Bone marrow (tissue), 2 donors: Measurements from ENCODE around the gene EIF5A.

Experiments
- DNase-seq, 2 donors: peaks; one replicate each; lab custom pipeline; 2025; lab: John Stamatoyannopoulos, UW

The EIF5A gene

GRCh38 chr17:7313088-7313889 is 5.9 kb downstream of the EIF5A start:
- DNase-seq, result no peak

GRCh38 chr17:7313890-7314718 is 6.7 kb downstream of the EIF5A start:
- no peak for DNase-seq

- peak; percentile 67 to 80 for DNase-seq
Observed at GRCh38 chr17:7314719-7315569, 7.5 kb downstream of the EIF5A start, which contains the start of gene GPS2. TSS of gene GPS2 (minus strand) at chr17:7315360. CDS start at chr17:7315052, 308 bp downstream.

DNA sequence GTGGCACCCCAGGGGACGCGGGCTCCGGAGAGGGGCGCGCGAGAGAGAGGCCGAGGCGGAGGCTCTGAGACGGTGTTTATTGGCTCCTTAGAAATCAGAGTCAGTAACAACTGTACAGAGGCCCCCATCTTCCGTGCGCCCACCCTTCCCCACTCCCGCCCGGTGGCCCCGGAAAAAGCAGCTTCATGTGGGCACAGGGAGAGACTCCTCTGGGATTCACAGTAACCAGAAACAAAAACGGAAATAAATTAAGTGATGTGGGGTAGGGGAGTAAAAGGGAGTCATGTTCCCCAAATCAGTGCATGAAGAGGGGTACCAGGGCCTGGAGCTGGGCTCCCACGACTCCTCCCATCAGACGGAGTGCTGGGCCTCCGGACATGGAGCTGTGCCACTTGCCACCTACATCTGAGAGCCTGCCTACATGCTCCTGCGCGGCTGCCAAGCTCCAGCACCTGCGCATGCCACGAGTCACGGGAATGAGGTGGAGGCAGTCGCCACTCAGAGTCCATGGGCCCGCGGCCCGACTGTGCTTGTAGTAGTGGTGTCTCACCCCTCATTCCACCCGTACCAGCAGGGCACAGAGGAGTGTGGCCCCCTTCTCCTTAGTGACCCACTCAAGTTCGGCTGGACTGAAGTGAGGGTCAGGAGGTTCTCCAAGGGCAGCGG is 8.3 kb downstream of the EIF5A start:
- no peak for DNase-seq

DNA sequence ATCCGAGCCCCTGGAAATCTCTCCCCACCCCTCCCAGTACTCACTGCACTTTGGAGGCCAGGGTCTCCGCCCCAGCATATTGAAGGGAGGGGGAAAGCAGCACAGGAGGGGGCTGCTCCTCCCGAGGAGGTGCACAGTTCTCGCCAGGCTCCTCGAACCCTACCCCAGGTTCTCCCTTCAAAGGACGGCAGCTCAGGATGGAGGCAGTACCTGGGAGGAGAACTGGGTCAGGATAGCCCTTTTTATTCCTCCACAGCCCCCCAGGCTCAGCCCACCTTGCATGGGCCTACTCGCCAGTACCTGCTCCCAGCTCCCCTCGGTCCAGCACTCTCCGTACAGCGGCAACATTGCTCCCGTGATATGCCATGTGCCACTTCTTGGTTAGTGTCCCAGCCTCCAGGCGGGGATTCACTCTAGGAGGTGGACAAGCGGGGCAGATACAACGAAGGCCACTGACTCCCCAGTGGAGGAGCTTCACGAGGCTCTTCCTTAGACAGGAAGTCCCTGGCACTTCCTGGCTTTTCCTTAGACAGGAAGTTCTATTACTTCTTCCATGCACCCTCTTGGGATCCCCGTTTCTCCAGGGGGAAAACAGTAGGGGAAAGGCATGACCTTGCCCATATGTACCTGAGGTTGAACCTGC is 9.9 kb downstream of the EIF5A start:
- DNase-seq, result no peak

DNA sequence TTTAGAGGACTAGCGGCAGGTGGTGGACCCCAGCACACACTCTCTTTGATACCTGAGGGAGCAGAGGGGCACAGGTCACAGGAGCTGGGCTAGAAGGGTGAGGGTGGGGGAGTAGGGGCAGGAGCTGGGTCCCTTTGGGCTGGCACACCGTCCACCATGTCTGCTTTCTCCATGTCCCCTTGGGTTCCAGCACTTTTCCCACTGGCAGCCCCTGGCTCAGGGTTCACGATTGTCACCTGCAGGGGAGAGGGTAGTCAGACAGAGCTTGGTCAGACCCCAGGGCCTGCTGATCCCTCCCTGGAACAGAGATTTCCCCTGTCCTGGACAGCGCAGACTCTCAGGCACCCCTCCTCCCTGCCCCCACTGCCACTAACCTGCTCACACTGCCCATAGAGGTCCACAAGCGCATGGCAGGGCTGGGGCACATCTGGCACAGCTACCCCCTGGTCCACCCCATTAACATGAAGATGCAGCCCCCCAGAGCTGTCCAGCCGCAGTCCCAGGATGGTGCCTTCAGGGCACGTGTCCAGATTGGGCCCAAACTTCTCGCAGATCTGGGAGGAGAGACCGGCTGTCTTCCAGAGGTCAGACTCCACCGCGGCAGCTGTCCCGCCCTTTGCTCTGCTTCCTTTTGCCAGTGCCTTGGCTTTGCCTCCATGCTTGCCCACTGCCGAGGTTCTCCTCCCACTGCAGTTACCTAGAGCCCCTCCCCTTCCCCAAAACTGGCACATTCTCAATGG is 10.9 kb downstream of the EIF5A start:
- no peak for DNase-seq

- DNase-seq, result no peak
Observed at GRCh38 chr17:7321466-7321865, 14.0 kb downstream of the EIF5A start.

- DNase-seq, result no peak
Observed at GRCh38 chr17:7322520-7323194, 15.2 kb downstream of the EIF5A start.

GRCh38 chr17:7323731-7324437 is 16.5 kb downstream of the EIF5A start:
- peak; percentile 7 to 29 for DNase-seq

DNA sequence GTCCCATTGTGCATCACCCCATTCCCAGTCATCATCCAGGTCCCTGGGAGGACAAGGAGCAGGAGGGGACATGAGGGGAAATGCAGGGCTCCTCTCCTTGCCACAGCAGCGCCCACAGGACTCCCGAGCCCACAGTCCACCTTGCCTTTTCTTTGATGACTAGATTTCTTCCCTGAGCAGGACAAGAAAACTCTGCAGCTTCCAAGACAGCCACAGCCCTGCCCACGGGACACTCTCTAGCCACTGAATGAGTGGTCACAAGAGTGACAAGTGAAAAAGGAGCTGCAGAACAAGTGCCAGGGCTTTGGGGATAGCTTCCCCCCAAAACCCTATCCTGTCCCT is 17.0 kb downstream of the EIF5A start:
- no peak for DNase-seq

GRCh38 chr17:7325031-7325528 is 17.7 kb downstream of the EIF5A start:
- DNase-seq, result no peak

- DNase-seq, result no peak
Observed at GRCh38 chr17:7326186-7326585, 18.8 kb downstream of the EIF5A start.

DNA sequence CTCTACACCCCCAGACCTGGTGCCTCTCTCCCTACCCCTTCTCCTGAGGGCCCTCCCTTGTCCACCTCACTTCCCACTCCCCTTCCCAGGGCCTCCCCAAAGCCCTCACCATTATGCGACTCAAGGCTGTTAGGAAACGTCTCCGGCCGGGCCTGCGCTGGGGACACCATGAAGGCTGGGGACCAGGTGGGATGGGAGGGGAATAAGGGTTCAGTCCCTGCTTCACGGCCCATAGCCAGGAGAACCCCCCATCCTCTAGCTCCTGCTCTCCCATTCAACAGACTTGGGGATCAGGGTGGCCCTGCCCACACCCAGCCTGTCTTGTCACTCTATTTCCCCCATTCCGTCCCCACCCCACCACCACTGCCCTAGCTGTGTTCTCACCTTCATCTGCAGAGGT is 19.6 kb downstream of the EIF5A start:
- DNase-seq, result no peak

GRCh38 chr17:7327501-7327900 is 20.1 kb downstream of the EIF5A start:
- DNase-seq, result no peak

DNA sequence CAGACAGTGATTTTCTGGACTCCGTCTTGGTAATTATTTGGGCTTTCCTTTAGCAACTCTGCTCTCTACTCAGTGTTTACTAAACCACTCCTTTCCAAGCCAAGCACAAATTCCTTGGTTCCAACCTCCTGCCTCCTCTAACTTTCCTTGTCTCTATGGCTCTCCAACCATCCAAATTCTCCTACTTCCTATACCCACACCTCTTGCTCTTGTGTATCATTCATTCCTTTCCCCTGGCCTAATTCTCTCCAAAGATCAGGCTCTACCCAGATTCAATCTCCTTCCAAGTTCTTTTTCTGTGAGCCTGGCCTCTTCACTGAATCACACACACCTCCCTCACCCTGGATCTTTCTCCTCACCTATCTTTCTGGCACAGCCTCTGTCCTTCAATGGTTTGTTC is 20.6 kb downstream of the EIF5A start:
- DNase-seq, result no peak

DNA sequence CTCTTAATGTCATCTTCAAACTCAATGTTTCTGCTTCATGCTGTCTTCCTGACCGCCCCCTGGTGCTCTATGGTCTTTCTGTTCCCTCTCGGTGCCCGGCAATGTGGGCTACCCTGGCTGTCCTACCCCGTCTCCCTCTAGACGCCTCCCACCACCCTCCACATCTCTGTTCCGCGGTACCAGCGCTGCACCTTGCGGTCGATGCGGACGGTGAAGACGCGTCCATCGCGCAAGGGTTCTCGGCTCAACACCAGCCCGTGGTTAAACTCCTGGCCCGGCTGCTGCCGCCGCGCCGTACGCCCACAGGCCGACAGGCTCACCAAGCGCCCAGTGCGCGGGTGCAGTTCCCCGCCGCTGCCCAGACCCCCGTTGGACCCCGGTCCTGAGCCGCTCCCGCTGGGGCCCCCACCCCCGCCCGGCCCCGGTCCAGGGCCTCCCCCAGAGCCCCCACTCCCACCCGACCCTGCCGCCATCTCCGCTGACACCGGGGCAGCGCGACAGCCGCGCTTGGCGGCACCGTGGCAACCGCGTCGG is 21.5 kb downstream of the EIF5A start, which contains the start of gene NEURL4:
Gene NEURL4, minus strand, starts transcription at position 496 of the 534 bp plus-strand sequence. Its CDS starts 23 bp downstream, at position 473.
- no peak for DNase-seq

GRCh38 chr17:7329374-7329996 is 22.1 kb downstream of the EIF5A start:
- peak; percentile 91 to 93 for DNase-seq

DNA sequence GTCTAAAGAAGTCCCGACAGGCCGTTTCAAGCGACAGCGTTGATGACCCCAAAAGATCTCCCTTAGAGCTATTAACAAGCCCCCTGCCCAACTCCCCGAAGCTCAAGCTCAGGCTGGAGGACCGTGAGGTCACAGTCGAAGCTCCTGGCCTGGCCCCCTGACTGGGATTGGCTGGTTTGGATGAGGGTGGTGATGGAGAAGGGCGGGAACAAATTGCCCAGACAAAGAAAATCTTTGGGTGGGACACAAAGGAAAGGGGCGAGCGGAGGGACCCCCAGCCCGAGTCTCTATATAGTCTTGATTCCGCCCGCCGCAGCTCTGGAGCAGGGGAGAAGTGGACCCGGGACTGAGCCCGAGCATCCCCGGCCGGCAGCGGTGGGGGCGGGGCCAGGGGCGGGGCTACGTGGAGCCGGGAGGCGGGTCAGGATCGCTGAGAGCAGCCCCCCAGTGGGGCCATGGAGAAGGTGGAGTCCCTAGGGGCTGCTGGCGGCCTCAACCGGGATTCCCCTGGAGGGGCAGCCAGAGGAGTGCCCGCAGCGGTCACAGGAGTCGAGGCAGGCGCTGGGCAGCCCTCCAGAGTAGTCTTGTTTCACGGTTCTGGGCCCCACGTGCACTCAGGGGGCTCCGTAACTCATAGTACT is 22.7 kb downstream of the EIF5A start:
- DNase-seq, result peak; percentile 13 to 90
